SK-MEL-5 (cell line): ENCODE results near the gene LRRC66. TPM values are rescaled to one million over a fixed set of nuclear protein-coding genes. Genes with fewer than 3 reads are reported as not detected.
A peak's percentile ranks its signal among the peaks of the same experiment; 100 is the strongest.

Experiments
- DNase-seq: peaks from one replicate; pipeline ENCODE4 v3.0.0-alpha.2; 2016; ENCODE audit warnings: low read depth, low spot score
- in situ Hi-C: cut with HindIII; loops from 2 replicates; pipeline ENCODE4 v1.10.0; 2016; ENCODE audit warnings: low sequenced_read_pairs, high pct_unique_total_duplicates, low pct_unique_long_range_greater_than_20kb
- total RNA-seq: library from RNA; depleted of rRNA; stranded (reverse); fragments of >200 nt; shearing (Covaris generic); gene quantifications from 2 replicates; pipeline ENCODE4 v1.2.3, GENCODE V29; 2014

The LRRC66 gene
- total RNA-seq, 1 experiment from 2014 or later, result not detected

- DNase-seq, result no peak
- in situ Hi-C loops, result no loop called here
These were observed 2.3 kb downstream of the LRRC66 start for GRCh38 chr4:52017814-52018213.

GRCh38 chr4:52016981-52017380 is 3.2 kb downstream of the LRRC66 start:
- in situ Hi-C loops, result no loop called here

GRCh38 chr4:52015366-52015765 is 4.8 kb downstream of the LRRC66 start:
- peak; percentile 62 for DNase-seq

More at GRCh38 chr4:52016981-52017380, 3.2 kb downstream of the LRRC66 start:
- DNase-seq, result no peak

GRCh38 chr4:52014903-52015302 is 5.3 kb downstream of the LRRC66 start:
- in situ Hi-C loops, result no loop called here

More at GRCh38 chr4:52015366-52015765, 4.8 kb downstream of the LRRC66 start:
- in situ Hi-C loops, result no loop called here

GRCh38 chr4:52012651-52013050 is 7.5 kb downstream of the LRRC66 start:
- in situ Hi-C loops, result no loop called here
- no peak for DNase-seq

More at GRCh38 chr4:52014903-52015302, 5.3 kb downstream of the LRRC66 start:
- DNase-seq, result no peak

GRCh38 chr4:52010986-52011385 is 9.2 kb downstream of the LRRC66 start:
- DNase-seq, result no peak
- in situ Hi-C loops, result no loop called here

GRCh38 chr4:52006887-52007286 is 13.3 kb downstream of the LRRC66 start:
- in situ Hi-C loops, result no loop called here
- DNase-seq, result no peak

- DNase-seq, result no peak
- in situ Hi-C loops, result no loop called here
These were observed 14.4 kb downstream of the LRRC66 start for GRCh38 chr4:52005604-52006273.

- in situ Hi-C loops, result no loop called here
- no peak for DNase-seq
These were observed 15.7 kb downstream of the LRRC66 start for GRCh38 chr4:52004414-52004813.

- in situ Hi-C loops, result no loop called here
- DNase-seq, result no peak
These were observed 18.5 kb downstream of the LRRC66 start for GRCh38 chr4:52001616-52002015.

GRCh38 chr4:51999250-51999649 is 20.9 kb downstream of the LRRC66 start:
- in situ Hi-C loops, result no loop called here
- DNase-seq, result no peak

- DNase-seq, result no peak
- in situ Hi-C loops, result no loop called here
These were observed 21.3 kb downstream of the LRRC66 start for GRCh38 chr4:51998837-51999236.

GRCh38 chr4:51997647-51998046 is 22.5 kb downstream of the LRRC66 start:
- peak; percentile 5 for DNase-seq
- in situ Hi-C loops, result no loop called here

- no peak for DNase-seq
- in situ Hi-C loops, result no loop called here
These were observed 24.4 kb downstream of the LRRC66 start for GRCh38 chr4:51995647-51996220.

- DNase-seq, result no peak
- in situ Hi-C loops, result no loop called here
These were observed 54.3 kb downstream of the LRRC66 start for GRCh38 chr4:51965862-51966261.

GRCh38 chr4:51963841-51964517 is 56.2 kb downstream of the LRRC66 start:
- no peak for DNase-seq
- in situ Hi-C loops, result no loop called here

- in situ Hi-C loops, result no loop called here
- DNase-seq, result no peak
These were observed 59.7 kb downstream of the LRRC66 start for GRCh38 chr4:51960486-51960885.

- in situ Hi-C loops, result no loop called here
- DNase-seq, result no peak
These were observed 61.8 kb downstream of the LRRC66 start for GRCh38 chr4:51958199-51958968.
